OCI-LY1 (cell line): ENCODE results near the gene NMUR2.

Experiments used
- EZH2 ChIP-seq: fragments of 200-600 bp; sonication (generic), shearing (Covaris generic); IDR thresholded peaks from 2 replicates; pipeline ENCODE4 v1.8.0; 2017; ENCODE audit warnings: borderline replicate concordance, mixed run types, mild to moderate bottlenecking, antibody characterized with exemption, low read length, moderate library complexity, mixed read lengths
- TF ChIP-seq, protein P1 (sequence below): fragments of 200-600 bp; sonication (generic), shearing (Covaris generic); IDR thresholded peaks from 2 replicates; pipeline ENCODE4 v1.5.1; 2017; ENCODE audit warnings: mild to moderate bottlenecking, antibody characterized with exemption, low read length, moderate library complexity, mixed read lengths

DNA sequence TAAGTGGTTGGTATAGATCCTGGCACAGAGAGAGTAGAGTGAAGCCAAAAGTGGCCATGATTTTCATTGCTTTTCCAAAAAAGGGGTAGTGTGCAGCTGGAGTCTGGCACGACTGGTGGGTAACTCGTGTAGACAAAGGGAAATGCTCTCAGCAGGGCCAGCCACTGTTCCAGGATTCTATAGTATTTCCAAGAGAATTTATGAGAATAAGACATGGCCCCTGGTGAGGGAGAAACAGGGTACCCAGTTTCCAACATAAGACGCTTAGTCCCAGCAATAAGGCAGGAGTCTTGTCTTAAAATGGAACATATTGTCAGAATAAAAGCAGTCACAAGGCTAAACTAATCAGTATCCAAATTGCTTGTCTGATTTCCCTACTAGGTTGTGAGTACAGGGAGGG lies 52.1 kb downstream of the NMUR2 start:
- TF ChIP-seq, protein P1, sequence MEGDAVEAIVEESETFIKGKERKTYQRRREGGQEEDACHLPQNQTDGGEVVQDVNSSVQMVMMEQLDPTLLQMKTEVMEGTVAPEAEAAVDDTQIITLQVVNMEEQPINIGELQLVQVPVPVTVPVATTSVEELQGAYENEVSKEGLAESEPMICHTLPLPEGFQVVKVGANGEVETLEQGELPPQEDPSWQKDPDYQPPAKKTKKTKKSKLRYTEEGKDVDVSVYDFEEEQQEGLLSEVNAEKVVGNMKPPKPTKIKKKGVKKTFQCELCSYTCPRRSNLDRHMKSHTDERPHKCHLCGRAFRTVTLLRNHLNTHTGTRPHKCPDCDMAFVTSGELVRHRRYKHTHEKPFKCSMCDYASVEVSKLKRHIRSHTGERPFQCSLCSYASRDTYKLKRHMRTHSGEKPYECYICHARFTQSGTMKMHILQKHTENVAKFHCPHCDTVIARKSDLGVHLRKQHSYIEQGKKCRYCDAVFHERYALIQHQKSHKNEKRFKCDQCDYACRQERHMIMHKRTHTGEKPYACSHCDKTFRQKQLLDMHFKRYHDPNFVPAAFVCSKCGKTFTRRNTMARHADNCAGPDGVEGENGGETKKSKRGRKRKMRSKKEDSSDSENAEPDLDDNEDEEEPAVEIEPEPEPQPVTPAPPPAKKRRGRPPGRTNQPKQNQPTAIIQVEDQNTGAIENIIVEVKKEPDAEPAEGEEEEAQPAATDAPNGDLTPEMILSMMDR, result no peak
- no peak for TF ChIP-seq EZH2
